Measurements from ENCODE around the gene MAP2.

MAP2 gene

GRCh38 chr2:209529579-209529978 is 105.7 kb downstream of the MAP2 start:
- no peak for DNase-seq (ENCODE audit: low read depth)

- no peak for DNase-seq (ENCODE audit: low read depth)
Measured at GRCh38 chr2:209532321-209532720, 108.5 kb downstream of the MAP2 start.

- no peak for DNase-seq (ENCODE audit: low read depth)
Measured at GRCh38 chr2:209533391-209533790, 109.5 kb downstream of the MAP2 start.

- peak; percentile 15 for DNase-seq (ENCODE audit: low read depth)
Measured at GRCh38 chr2:209534228-209534627, 110.4 kb downstream of the MAP2 start.

GRCh38 chr2:209536363-209536762 is 112.5 kb downstream of the MAP2 start:
- no peak for DNase-seq (ENCODE audit: low read depth)

GRCh38 chr2:209547726-209548125 is 123.9 kb downstream of the MAP2 start:
- DNase-seq (ENCODE audit: low read depth): no peak

GRCh38 chr2:209549589-209549988 is 125.7 kb downstream of the MAP2 start:
- no peak for DNase-seq (ENCODE audit: low read depth)

GRCh38 chr2:209553913-209554312 is 130.1 kb downstream of the MAP2 start:
- DNase-seq (ENCODE audit: low read depth): no peak

GRCh38 chr2:209556354-209556961 is 132.6 kb downstream of the MAP2 start:
- peak; percentile 63 for DNase-seq (ENCODE audit: low read depth)

- no peak for DNase-seq (ENCODE audit: low read depth)
Measured at GRCh38 chr2:209560911-209561310, 137.1 kb downstream of the MAP2 start.

- no peak for DNase-seq (ENCODE audit: low read depth)
Measured at GRCh38 chr2:209563453-209563852, 139.6 kb downstream of the MAP2 start.

GRCh38 chr2:209564816-209565215 is 141.0 kb downstream of the MAP2 start:
- no peak for DNase-seq (ENCODE audit: low read depth)

- DNase-seq (ENCODE audit: low read depth): no peak
Measured at GRCh38 chr2:209565896-209566582, 142.2 kb downstream of the MAP2 start.

- no peak for DNase-seq (ENCODE audit: low read depth)
Measured at GRCh38 chr2:209570194-209570593, 146.3 kb downstream of the MAP2 start.

- DNase-seq (ENCODE audit: low read depth): no peak
Measured at GRCh38 chr2:209574515-209574914, 150.7 kb downstream of the MAP2 start.

GRCh38 chr2:209577376-209578357 is 153.8 kb downstream of the MAP2 start:
- peak; percentile 4 for DNase-seq (ENCODE audit: low read depth)

GRCh38 chr2:209578394-209579001 is 154.7 kb downstream of the MAP2 start:
- DNase-seq (ENCODE audit: low read depth): no peak

GRCh38 chr2:209579230-209579749 is 155.4 kb downstream of the MAP2 start:
- DNase-seq (ENCODE audit: low read depth): no peak

GRCh38 chr2:209581040-209581439 is 157.2 kb downstream of the MAP2 start:
- DNase-seq (ENCODE audit: low read depth): no peak

- DNase-seq (ENCODE audit: low read depth): no peak
Measured at GRCh38 chr2:209582281-209582680, 158.4 kb downstream of the MAP2 start.

GRCh38 chr2:209584472-209584871 is 160.6 kb downstream of the MAP2 start:
- DNase-seq (ENCODE audit: low read depth): no peak

- no peak for DNase-seq (ENCODE audit: low read depth)
Measured at GRCh38 chr2:209584915-209585314, 161.1 kb downstream of the MAP2 start.
